22Rv1 (cell line): ENCODE measurements around the gene BPIFA3.

Source experiments
- CTCF ChIP-seq: fragments of 450-650 bp; IDR thresholded peaks from 2 replicates; pipeline ENCODE4 v1.5.1; 2017; ENCODE audit warnings: mild to moderate bottlenecking
- ZFX ChIP-seq: fragments of 450-650 bp; IDR thresholded peaks from 2 replicates; pipeline ENCODE4 v1.6.1; 2017; ENCODE audit warnings: antibody characterized with exemption, borderline replicate concordance

GRCh38 chr20:33209789-33210188 lies 7.4 kb upstream of the BPIFA3 start:
- TF ChIP-seq CTCF (no peak), ZFX (no peak)
